Measurements from ENCODE around the gene PRKN. TPM values are rescaled to one million over a fixed set of nuclear protein-coding genes. Genes with fewer than 3 reads are reported as not detected.

Gene PRKN
- total and polyA plus RNA-seq, 2 donors (not counting 1 experiment from before 2014, with no cell fraction given): 0.43 to 4.6 TPM

DNA sequence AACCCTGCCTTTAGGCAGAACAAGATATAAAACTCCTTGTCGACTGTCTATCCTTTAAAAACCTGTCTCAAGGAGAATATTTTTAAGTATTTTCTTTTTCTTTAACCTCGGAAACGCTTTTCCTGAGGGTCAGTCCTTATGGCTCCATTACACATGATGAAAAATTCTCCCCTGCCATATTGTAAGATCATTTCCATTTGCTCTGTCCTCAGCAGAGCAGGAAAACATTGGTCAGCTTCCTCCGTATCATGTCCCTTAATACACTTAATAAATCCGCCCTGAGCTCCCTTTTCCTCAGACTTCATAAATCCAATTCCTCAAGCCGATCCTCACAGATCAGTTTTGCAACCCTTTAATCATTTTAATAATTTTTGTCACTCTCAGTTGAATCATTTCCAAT lies 1219.2 kb downstream of the PRKN start:
- H4K20me1 ChIP-seq (ENCODE audit: control insufficient read depth, extremely low read depth, insufficient read depth, low read length): no peaks in the 10 kb centered on the region
- H3K9ac ChIP-seq (ENCODE audit: insufficient read depth, low read length): no peak overlapping the region
- H3K79me2 ChIP-seq (ENCODE audit: control insufficient read depth, insufficient read depth, low read length): no peaks in the 10 kb centered on the region
- TF ChIP-seq EZH2 (IDR thresholded peaks at IDR 0.05; ENCODE audit: low read length, missing control alignments): no peak
- TF ChIP-seq, protein P1, sequence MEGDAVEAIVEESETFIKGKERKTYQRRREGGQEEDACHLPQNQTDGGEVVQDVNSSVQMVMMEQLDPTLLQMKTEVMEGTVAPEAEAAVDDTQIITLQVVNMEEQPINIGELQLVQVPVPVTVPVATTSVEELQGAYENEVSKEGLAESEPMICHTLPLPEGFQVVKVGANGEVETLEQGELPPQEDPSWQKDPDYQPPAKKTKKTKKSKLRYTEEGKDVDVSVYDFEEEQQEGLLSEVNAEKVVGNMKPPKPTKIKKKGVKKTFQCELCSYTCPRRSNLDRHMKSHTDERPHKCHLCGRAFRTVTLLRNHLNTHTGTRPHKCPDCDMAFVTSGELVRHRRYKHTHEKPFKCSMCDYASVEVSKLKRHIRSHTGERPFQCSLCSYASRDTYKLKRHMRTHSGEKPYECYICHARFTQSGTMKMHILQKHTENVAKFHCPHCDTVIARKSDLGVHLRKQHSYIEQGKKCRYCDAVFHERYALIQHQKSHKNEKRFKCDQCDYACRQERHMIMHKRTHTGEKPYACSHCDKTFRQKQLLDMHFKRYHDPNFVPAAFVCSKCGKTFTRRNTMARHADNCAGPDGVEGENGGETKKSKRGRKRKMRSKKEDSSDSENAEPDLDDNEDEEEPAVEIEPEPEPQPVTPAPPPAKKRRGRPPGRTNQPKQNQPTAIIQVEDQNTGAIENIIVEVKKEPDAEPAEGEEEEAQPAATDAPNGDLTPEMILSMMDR (conservative IDR thresholded peaks at IDR 0.05 in 1 of 2, IDR thresholded peaks at IDR 0.05 in 1 of 2; ENCODE audit: low read depth in 1 of 2, low read length in 2 of 2): no peak
- H3K27ac ChIP-seq (ENCODE audit: insufficient read depth, low read length): no peak overlapping the region
- no peak overlapping the region for H3K4me2 ChIP-seq (ENCODE audit: extremely low read depth, insufficient read depth, low read length)
- H3K9me3 ChIP-seq (ENCODE audit: control insufficient read depth, insufficient read depth, low read depth, low read length): no peaks in the 10 kb centered on the region
- H3K4me3 ChIP-seq (replicated peaks in 1 of 4; ENCODE audit: control extremely low read depth in 1 of 4, insufficient read depth in 1 of 4, low read depth in 3 of 4, low read length in 4 of 4): no peak overlapping the region
- no peaks in the 10 kb centered on the region for H3K27me3 ChIP-seq (ENCODE audit: control insufficient read depth, insufficient read depth, low read length)
- no peak overlapping the region for H2AFZ ChIP-seq (ENCODE audit: low read length)
- DNase-seq (ENCODE audit: low read depth in 2 of 2): no peak
- no peaks in the 10 kb centered on the region for H3K36me3 ChIP-seq (ENCODE audit: control insufficient read depth, insufficient read depth, low read length)
- no peaks in the 10 kb centered on the region for H3K4me1 ChIP-seq (ENCODE audit: control insufficient read depth, extremely low read depth, insufficient read depth, low read length)

DNA sequence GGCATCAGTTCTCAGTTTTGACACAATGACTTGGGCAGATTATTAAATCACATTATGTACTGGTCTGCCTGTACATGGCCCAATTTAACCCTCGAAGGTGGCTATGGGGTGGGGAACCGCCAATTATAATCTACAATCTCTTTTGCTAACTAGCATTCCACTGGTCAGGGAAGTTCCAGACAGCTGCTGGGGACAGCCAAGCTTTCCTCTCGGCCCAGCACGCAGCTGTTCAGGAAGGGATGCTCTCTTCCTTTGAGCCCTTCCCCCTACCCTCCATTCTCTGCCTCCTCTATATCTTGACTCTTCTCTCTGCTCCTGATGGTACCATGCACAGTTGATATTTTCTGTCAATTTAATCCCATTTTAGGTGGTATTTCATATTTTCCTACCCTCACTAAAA lies 1220.2 kb downstream of the PRKN start:
- Histone ChIP-seq H4K20me1 (ENCODE audit: control insufficient read depth, extremely low read depth, insufficient read depth, low read length) (no peaks in the 10 kb centered on the region), H3K79me2 (ENCODE audit: control insufficient read depth, insufficient read depth, low read length) (no peaks in the 10 kb centered on the region), H3K27ac (ENCODE audit: insufficient read depth, low read length) (no peak overlapping the region), H2AFZ (ENCODE audit: low read length) (no peak overlapping the region), H3K27me3 (ENCODE audit: control insufficient read depth, insufficient read depth, low read length) (no peaks in the 10 kb centered on the region), H3K4me3 (replicated peaks in 1 of 4; ENCODE audit: control extremely low read depth in 1 of 4, insufficient read depth in 1 of 4, low read depth in 3 of 4, low read length in 4 of 4) (no peak overlapping the region), H3K36me3 (ENCODE audit: control insufficient read depth, insufficient read depth, low read length) (no peaks in the 10 kb centered on the region), H3K4me1 (ENCODE audit: control insufficient read depth, extremely low read depth, insufficient read depth, low read length) (no peaks in the 10 kb centered on the region), H3K9ac (ENCODE audit: insufficient read depth, low read length) (no peak overlapping the region), H3K4me2 (ENCODE audit: extremely low read depth, insufficient read depth, low read length) (no peak overlapping the region), H3K9me3 (ENCODE audit: control insufficient read depth, insufficient read depth, low read depth, low read length) (no peaks in the 10 kb centered on the region)
- no peak for TF ChIP-seq EZH2 (IDR thresholded peaks at IDR 0.05; ENCODE audit: low read length, missing control alignments)
- TF ChIP-seq, protein P1 (conservative IDR thresholded peaks at IDR 0.05 in 1 of 2, IDR thresholded peaks at IDR 0.05 in 1 of 2; ENCODE audit: low read depth in 1 of 2, low read length in 2 of 2): no peak
- DNase-seq (ENCODE audit: low read depth in 2 of 2): no peak

DNA sequence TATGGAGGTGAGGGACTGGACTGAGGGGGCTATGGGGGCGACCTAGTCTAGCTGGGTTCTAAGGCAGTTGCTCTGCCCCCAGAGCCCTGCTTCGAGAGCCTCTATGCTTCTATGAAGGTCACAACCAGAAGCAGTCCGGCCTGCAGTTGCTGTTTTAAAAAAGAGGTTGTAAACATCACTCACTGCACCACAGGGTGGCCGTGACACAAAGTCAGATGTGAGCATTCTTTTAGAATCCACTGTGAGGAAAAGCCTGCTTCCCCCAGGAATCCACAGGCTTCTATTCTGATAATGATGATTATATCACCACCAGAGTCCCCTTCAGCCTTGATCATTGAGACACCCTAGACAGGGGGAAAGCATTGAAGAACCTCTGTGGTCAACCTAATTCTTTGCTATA lies 1224.0 kb downstream of the PRKN start:
- TF ChIP-seq, protein P1 (conservative IDR thresholded peaks at IDR 0.05 in 1 of 2, IDR thresholded peaks at IDR 0.05 in 1 of 2; ENCODE audit: low read depth in 1 of 2, low read length in 2 of 2): no peak
- no peak for TF ChIP-seq EZH2 (IDR thresholded peaks at IDR 0.05; ENCODE audit: low read length, missing control alignments)
- Histone ChIP-seq H3K4me2 (ENCODE audit: extremely low read depth, insufficient read depth, low read length) (no peak overlapping the region), H3K4me3 (replicated peaks in 1 of 4; ENCODE audit: control extremely low read depth in 1 of 4, insufficient read depth in 1 of 4, low read depth in 3 of 4, low read length in 4 of 4) (no peak overlapping the region), H2AFZ (ENCODE audit: low read length) (no peak overlapping the region), H3K27me3 (ENCODE audit: control insufficient read depth, insufficient read depth, low read length) (no peaks in the 10 kb centered on the region), H3K4me1 (ENCODE audit: control insufficient read depth, extremely low read depth, insufficient read depth, low read length) (no peaks in the 10 kb centered on the region), H3K36me3 (ENCODE audit: control insufficient read depth, insufficient read depth, low read length) (no peaks in the 10 kb centered on the region), H3K9me3 (ENCODE audit: control insufficient read depth, insufficient read depth, low read depth, low read length) (no peaks in the 10 kb centered on the region), H3K27ac (ENCODE audit: insufficient read depth, low read length) (no peak overlapping the region), H3K9ac (ENCODE audit: insufficient read depth, low read length) (no peak overlapping the region), H4K20me1 (ENCODE audit: control insufficient read depth, extremely low read depth, insufficient read depth, low read length) (no peaks in the 10 kb centered on the region), H3K79me2 (ENCODE audit: control insufficient read depth, insufficient read depth, low read length) (no peaks in the 10 kb centered on the region)
- no peak for DNase-seq (ENCODE audit: low read depth in 2 of 2)

All from fibroblast of lung (primary cell).